ENCODE measurements around the gene LILRA5.

DNA sequence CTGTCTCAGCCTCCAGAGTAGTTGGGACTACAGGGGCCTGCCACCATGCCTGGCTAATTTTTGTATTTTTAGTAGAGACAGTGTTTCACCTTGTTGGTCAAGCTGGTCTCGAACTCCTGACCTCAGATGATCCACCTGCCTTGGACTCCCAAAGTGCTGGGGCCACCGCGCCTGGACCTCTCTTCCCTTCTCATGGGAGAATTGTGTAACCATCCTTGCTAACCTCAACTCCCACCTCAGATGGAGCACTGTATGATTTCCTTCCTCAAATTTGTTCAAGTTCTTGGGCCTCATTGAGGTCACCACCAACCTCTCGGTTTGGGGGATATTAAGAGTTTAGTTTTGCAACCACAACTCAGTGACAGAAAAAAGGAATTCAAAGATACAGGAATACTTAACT is 10.7 kb downstream of the LILRA5 start:
- TF ChIP-seq, protein P1, sequence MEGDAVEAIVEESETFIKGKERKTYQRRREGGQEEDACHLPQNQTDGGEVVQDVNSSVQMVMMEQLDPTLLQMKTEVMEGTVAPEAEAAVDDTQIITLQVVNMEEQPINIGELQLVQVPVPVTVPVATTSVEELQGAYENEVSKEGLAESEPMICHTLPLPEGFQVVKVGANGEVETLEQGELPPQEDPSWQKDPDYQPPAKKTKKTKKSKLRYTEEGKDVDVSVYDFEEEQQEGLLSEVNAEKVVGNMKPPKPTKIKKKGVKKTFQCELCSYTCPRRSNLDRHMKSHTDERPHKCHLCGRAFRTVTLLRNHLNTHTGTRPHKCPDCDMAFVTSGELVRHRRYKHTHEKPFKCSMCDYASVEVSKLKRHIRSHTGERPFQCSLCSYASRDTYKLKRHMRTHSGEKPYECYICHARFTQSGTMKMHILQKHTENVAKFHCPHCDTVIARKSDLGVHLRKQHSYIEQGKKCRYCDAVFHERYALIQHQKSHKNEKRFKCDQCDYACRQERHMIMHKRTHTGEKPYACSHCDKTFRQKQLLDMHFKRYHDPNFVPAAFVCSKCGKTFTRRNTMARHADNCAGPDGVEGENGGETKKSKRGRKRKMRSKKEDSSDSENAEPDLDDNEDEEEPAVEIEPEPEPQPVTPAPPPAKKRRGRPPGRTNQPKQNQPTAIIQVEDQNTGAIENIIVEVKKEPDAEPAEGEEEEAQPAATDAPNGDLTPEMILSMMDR (IDR thresholded peaks at IDR 0.05), result no peak
- no peak for TF ChIP-seq POLR2AphosphoS5 (IDR thresholded peaks at IDR 0.05)
